ENCODE results near the gene MBP.

GRCh38 chr18:77031662-77032061 is 100.9 kb downstream of the MBP start:
- TF ChIP-seq, protein P1, sequence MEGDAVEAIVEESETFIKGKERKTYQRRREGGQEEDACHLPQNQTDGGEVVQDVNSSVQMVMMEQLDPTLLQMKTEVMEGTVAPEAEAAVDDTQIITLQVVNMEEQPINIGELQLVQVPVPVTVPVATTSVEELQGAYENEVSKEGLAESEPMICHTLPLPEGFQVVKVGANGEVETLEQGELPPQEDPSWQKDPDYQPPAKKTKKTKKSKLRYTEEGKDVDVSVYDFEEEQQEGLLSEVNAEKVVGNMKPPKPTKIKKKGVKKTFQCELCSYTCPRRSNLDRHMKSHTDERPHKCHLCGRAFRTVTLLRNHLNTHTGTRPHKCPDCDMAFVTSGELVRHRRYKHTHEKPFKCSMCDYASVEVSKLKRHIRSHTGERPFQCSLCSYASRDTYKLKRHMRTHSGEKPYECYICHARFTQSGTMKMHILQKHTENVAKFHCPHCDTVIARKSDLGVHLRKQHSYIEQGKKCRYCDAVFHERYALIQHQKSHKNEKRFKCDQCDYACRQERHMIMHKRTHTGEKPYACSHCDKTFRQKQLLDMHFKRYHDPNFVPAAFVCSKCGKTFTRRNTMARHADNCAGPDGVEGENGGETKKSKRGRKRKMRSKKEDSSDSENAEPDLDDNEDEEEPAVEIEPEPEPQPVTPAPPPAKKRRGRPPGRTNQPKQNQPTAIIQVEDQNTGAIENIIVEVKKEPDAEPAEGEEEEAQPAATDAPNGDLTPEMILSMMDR (conservative IDR thresholded peaks at IDR 0.05; ENCODE audit: low read depth in 2 of 2): no peak
- TF ChIP-seq JUNB (IDR thresholded peaks at IDR 0.05; ENCODE audit: unreplicated experiment): no peak
- TF ChIP-seq, protein P2, sequence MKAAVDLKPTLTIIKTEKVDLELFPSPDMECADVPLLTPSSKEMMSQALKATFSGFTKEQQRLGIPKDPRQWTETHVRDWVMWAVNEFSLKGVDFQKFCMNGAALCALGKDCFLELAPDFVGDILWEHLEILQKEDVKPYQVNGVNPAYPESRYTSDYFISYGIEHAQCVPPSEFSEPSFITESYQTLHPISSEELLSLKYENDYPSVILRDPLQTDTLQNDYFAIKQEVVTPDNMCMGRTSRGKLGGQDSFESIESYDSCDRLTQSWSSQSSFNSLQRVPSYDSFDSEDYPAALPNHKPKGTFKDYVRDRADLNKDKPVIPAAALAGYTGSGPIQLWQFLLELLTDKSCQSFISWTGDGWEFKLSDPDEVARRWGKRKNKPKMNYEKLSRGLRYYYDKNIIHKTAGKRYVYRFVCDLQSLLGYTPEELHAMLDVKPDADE (IDR thresholded peaks at IDR 0.05): no peak
- no peak for TF ChIP-seq POLR2AphosphoS5 (IDR thresholded peaks at IDR 0.05; ENCODE audit: low read depth)
- TF ChIP-seq EZH2 (IDR thresholded peaks at IDR 0.05; ENCODE audit: low read depth, unreplicated experiment): no peak
- no peak for TF ChIP-seq CREB1 (CRISPR knock-in tag; IDR thresholded peaks at IDR 0.05; ENCODE audit: low read depth)
- TF ChIP-seq, protein P3, sequence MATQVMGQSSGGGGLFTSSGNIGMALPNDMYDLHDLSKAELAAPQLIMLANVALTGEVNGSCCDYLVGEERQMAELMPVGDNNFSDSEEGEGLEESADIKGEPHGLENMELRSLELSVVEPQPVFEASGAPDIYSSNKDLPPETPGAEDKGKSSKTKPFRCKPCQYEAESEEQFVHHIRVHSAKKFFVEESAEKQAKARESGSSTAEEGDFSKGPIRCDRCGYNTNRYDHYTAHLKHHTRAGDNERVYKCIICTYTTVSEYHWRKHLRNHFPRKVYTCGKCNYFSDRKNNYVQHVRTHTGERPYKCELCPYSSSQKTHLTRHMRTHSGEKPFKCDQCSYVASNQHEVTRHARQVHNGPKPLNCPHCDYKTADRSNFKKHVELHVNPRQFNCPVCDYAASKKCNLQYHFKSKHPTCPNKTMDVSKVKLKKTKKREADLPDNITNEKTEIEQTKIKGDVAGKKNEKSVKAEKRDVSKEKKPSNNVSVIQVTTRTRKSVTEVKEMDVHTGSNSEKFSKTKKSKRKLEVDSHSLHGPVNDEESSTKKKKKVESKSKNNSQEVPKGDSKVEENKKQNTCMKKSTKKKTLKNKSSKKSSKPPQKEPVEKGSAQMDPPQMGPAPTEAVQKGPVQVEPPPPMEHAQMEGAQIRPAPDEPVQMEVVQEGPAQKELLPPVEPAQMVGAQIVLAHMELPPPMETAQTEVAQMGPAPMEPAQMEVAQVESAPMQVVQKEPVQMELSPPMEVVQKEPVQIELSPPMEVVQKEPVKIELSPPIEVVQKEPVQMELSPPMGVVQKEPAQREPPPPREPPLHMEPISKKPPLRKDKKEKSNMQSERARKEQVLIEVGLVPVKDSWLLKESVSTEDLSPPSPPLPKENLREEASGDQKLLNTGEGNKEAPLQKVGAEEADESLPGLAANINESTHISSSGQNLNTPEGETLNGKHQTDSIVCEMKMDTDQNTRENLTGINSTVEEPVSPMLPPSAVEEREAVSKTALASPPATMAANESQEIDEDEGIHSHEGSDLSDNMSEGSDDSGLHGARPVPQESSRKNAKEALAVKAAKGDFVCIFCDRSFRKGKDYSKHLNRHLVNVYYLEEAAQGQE (IDR thresholded peaks at IDR 0.05; ENCODE audit: unreplicated experiment): no peak
- TF ChIP-seq EZH2phosphoT487 (IDR thresholded peaks at IDR 0.05; ENCODE audit: unreplicated experiment): no peak
- no peak for TF ChIP-seq ZNF331 (CRISPR knock-in tag; IDR thresholded peaks at IDR 0.05; ENCODE audit: low read depth)
- TF ChIP-seq ZNF114 (CRISPR knock-in tag; IDR thresholded peaks at IDR 0.05): no peak
- TF ChIP-seq NANOG (IDR thresholded peaks at IDR 0.05; ENCODE audit: borderline replicate concordance): no peak
- TF ChIP-seq, protein P4, sequence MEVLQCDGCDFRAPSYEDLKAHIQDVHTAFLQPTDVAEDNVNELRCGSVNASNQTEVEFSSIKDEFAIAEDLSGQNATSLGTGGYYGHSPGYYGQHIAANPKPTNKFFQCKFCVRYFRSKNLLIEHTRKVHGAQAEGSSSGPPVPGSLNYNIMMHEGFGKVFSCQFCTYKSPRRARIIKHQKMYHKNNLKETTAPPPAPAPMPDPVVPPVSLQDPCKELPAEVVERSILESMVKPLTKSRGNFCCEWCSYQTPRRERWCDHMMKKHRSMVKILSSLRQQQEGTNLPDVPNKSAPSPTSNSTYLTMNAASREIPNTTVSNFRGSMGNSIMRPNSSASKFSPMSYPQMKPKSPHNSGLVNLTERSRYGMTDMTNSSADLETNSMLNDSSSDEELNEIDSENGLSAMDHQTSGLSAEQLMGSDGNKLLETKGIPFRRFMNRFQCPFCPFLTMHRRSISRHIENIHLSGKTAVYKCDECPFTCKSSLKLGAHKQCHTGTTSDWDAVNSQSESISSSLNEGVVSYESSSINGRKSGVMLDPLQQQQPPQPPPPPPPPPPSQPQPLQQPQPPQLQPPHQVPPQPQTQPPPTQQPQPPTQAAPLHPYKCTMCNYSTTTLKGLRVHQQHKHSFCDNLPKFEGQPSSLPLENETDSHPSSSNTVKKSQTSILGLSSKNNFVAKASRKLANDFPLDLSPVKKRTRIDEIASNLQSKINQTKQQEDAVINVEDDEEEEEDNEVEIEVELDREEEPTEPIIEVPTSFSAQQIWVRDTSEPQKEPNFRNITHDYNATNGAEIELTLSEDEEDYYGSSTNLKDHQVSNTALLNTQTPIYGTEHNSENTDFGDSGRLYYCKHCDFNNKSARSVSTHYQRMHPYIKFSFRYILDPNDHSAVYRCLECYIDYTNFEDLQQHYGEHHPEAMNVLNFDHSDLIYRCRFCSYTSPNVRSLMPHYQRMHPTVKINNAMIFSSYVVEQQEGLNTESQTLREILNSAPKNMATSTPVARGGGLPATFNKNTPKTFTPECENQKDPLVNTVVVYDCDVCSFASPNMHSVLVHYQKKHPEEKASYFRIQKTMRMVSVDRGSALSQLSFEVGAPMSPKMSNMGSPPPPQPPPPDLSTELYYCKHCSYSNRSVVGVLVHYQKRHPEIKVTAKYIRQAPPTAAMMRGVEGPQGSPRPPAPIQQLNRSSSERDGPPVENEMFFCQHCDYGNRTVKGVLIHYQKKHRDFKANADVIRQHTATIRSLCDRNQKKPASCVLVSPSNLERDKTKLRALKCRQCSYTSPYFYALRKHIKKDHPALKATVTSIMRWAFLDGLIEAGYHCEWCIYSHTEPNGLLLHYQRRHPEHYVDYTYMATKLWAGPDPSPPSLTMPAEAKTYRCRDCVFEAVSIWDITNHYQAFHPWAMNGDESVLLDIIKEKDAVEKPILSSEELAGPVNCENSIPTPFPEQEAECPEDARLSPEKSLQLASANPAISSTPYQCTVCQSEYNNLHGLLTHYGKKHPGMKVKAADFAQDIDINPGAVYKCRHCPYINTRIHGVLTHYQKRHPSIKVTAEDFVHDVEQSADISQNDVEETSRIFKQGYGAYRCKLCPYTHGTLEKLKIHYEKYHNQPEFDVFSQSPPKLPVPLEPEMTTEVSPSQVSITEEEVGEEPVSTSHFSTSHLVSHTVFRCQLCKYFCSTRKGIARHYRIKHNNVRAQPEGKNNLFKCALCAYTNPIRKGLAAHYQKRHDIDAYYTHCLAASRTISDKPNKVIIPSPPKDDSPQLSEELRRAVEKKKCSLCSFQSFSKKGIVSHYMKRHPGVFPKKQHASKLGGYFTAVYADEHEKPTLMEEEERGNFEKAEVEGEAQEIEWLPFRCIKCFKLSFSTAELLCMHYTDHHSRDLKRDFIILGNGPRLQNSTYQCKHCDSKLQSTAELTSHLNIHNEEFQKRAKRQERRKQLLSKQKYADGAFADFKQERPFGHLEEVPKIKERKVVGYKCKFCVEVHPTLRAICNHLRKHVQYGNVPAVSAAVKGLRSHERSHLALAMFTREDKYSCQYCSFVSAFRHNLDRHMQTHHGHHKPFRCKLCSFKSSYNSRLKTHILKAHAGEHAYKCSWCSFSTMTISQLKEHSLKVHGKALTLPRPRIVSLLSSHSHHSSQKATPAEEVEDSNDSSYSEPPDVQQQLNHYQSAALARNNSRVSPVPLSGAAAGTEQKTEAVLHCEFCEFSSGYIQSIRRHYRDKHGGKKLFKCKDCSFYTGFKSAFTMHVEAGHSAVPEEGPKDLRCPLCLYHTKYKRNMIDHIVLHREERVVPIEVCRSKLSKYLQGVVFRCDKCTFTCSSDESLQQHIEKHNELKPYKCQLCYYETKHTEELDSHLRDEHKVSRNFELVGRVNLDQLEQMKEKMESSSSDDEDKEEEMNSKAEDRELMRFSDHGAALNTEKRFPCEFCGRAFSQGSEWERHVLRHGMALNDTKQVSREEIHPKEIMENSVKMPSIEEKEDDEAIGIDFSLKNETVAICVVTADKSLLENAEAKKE (CRISPR knock-in tag; IDR thresholded peaks at IDR 0.05): no peak

Data from GM23338 (cell line).